ENCODE results near the gene USP5.

- no peak for TF ChIP-seq EP300 (conservative IDR thresholded peaks at IDR 0.05; ENCODE audit: poor library complexity, severe bottlenecking)
- no peak for TF ChIP-seq CTCF (IDR thresholded peaks at IDR 0.05; ENCODE audit: poor library complexity, severe bottlenecking)
- no peak for TF ChIP-seq SMC3 (conservative IDR thresholded peaks at IDR 0.05; ENCODE audit: poor library complexity)
These were observed 34.2 kb upstream of the USP5 start for GRCh38 chr12:6817662-6818157.
